Ascending aorta (tissue), 2 donors: Measurements from ENCODE around the gene ADGRB2. TPM values are rescaled to one million over a fixed set of nuclear protein-coding genes. Genes with fewer than 3 reads are reported as not detected.
A peak's percentile ranks its signal among the peaks of the same experiment; 100 is the strongest.

Experiments
- DNase-seq, 2 donors: peaks; one replicate each; pipeline ENCODE4 v3.0.0-alpha.2; 2019; ENCODE audit warnings: low spot score in 2 of 2
- H3K27ac ChIP-seq, 2 donors: fragments of 200-600 bp; sonication (generic); one replicate each; pipeline ENCODE4 v1.5.1; 2016 to 2017; ENCODE audit warnings: mild to moderate bottlenecking in 1 of 2
- H3K27me3 ChIP-seq: fragments of 200-600 bp; sonication (generic); one replicate; pipeline ENCODE4 v1.5.1; 2017
- H3K36me3 ChIP-seq, 2 donors: fragments of 200-600 bp; sonication (generic); one replicate each; pipeline ENCODE4 v1.5.1; 2016
- H3K4me1 ChIP-seq, 2 donors: fragments of 200-600 bp; sonication (generic); one replicate each; pipeline ENCODE4 v1.5.1; 2016 to 2017; ENCODE audit warnings: mild to moderate bottlenecking in 1 of 2
- H3K4me3 ChIP-seq, 2 donors: fragments of 200-600 bp; sonication (generic); one replicate each; pipeline ENCODE4 v1.5.1; 2016 to 2017; ENCODE audit warnings: mild to moderate bottlenecking in 1 of 2
- H3K9me3 ChIP-seq, 2 donors: fragments of 200-600 bp; sonication (generic); one replicate each; pipeline ENCODE4 v1.5.1; 2016
- CTCF ChIP-seq, 3 experiments: fragments of 200-600 bp in 2 of 3; fragments of 450-650 bp in 1 of 3; sonication (generic) in 2 of 3; IDR thresholded peaks; one replicate each; pipeline ENCODE4 v1.5.1; 2016 to 2019; ENCODE audit warnings: antibody characterized with exemption in 3 of 3, mild to moderate bottlenecking in 1 of 3, moderate library complexity in 1 of 3
- intact Hi-C: fragments of 100-400 bp; cut with DNase I; formaldehyde crosslinking; loops from one replicate; pipeline ENCODE4 v1.15.1; 2023
- total RNA-seq: library from RNA; depleted of rRNA; stranded (reverse); fragments of >200 nt; gene quantifications from one replicate; pipeline ENCODE4 v1.1.0, GENCODE V29; 2016

The ADGRB2 gene
- total RNA-seq, 1 donor from 2014 or later = 1.9 TPM

- Histone ChIP-seq H3K36me3 (no peaks in the 10 kb centered on the region), H3K27ac (no peak overlapping the region), H3K4me3 (no peak overlapping the region), H3K9me3 (no peaks in the 10 kb centered on the region), H3K4me1 (peaks cover 0 to 11% of the 10 kb centered on the region in 2 donors), H3K27me3 (no peaks in the 10 kb centered on the region)
- DNase-seq = peak in 1 of 2 donors; percentile 55
- no peak for TF ChIP-seq CTCF (IDR thresholded peaks at IDR 0.05)
- intact Hi-C loops = no loop called here
Observed at GRCh38 chr1:31793086-31793485, 28.9 kb upstream of the ADGRB2 start.

- no peak for TF ChIP-seq CTCF (IDR thresholded peaks at IDR 0.05)
- Histone ChIP-seq H3K9me3 (no peaks in the 10 kb centered on the region), H3K36me3 (no peaks in the 10 kb centered on the region), H3K27ac (no peak overlapping the region), H3K27me3 (no peaks in the 10 kb centered on the region), H3K4me3 (no peak overlapping the region), H3K4me1 (peaks cover 0 to 7% of the 10 kb centered on the region in 2 donors)
- intact Hi-C loops = no loop called here
- DNase-seq = no peak
Observed at GRCh38 chr1:31792541-31792940, 28.4 kb upstream of the ADGRB2 start.

GRCh38 chr1:31792116-31792515, 28.0 kb upstream of the ADGRB2 start:
- TF ChIP-seq CTCF (IDR thresholded peaks at IDR 0.05) = no peak
- DNase-seq = no peak
- H3K4me3 ChIP-seq = no peak overlapping the region
- H3K27me3 ChIP-seq = no peaks in the 10 kb centered on the region
- H3K36me3 ChIP-seq = no peaks in the 10 kb centered on the region
- H3K9me3 ChIP-seq = no peaks in the 10 kb centered on the region
- no peak overlapping the region for H3K27ac ChIP-seq
- intact Hi-C loops = no loop called here
- H3K4me1 ChIP-seq = peaks cover 0 to 7% of the 10 kb centered on the region in 2 donors

- Histone ChIP-seq H3K36me3 (no peaks in the 10 kb centered on the region), H3K4me1 (peaks cover 0 to 7% of the 10 kb centered on the region in 2 donors), H3K27me3 (no peaks in the 10 kb centered on the region), H3K9me3 (no peaks in the 10 kb centered on the region), H3K27ac (no peak overlapping the region), H3K4me3 (no peak overlapping the region)
- TF ChIP-seq CTCF (IDR thresholded peaks at IDR 0.05) = no peak
- no peak for DNase-seq
- intact Hi-C loops = no loop called here
Observed at GRCh38 chr1:31791131-31791858, 27.2 kb upstream of the ADGRB2 start.

DNA sequence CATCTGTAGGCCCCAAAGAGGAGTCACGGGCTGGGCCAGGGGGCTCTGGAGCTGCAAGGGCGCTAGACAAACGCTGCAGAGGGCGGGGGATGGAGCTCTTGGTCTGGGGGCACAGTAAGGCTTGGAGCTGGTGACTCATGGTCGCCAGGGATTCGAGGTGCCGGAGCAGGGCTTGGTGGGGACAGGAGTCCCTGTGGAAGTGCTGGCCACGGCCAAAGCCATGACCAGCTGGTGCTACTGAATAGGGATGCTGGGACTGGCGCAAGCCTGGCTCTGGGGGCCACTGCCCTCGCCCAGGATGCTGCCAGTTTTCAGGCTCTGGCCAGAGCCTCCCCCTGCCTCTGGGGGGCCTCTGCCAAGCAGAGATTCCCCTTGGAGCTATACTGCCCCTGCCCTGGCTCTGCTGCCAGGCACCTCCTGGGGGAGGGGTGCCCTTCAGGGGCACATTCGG, 26.5 kb upstream of the ADGRB2 start:
- Histone ChIP-seq H3K36me3 (no peaks in the 10 kb centered on the region), H3K4me1 (peaks cover 0 to 7% of the 10 kb centered on the region in 2 donors), H3K4me3 (no peak overlapping the region), H3K27me3 (no peaks in the 10 kb centered on the region), H3K27ac (no peak overlapping the region), H3K9me3 (no peaks in the 10 kb centered on the region)
- intact Hi-C loops = no loop called here
- no peak for TF ChIP-seq CTCF (IDR thresholded peaks at IDR 0.05)
- no peak for DNase-seq
